ENCODE results near the gene CAPN3.
"Not testable (repeated sequence)": the region's sequence is repeated elsewhere in the genome, so short reads cannot be mapped to it uniquely, and the experiment has no call there.

DNA sequence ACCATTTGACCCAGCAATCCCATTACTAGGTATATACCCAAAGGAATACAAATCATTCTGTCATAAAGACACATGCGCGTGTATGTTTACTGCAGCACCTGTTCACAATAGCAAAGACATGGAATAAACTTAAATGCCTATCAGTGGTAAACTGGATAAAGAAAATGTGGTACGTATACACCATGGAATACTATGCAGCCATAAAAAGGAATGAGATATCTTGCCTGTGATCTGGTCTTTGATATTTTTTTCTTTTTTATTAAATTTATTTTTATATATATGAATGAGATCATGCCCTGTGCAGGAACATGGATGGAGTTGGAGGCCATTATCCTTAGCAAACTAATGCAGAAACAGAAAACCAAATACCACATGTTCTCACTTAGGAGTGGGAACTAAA, 22.2 kb upstream of the CAPN3 start:
- TF ChIP-seq, protein P1, sequence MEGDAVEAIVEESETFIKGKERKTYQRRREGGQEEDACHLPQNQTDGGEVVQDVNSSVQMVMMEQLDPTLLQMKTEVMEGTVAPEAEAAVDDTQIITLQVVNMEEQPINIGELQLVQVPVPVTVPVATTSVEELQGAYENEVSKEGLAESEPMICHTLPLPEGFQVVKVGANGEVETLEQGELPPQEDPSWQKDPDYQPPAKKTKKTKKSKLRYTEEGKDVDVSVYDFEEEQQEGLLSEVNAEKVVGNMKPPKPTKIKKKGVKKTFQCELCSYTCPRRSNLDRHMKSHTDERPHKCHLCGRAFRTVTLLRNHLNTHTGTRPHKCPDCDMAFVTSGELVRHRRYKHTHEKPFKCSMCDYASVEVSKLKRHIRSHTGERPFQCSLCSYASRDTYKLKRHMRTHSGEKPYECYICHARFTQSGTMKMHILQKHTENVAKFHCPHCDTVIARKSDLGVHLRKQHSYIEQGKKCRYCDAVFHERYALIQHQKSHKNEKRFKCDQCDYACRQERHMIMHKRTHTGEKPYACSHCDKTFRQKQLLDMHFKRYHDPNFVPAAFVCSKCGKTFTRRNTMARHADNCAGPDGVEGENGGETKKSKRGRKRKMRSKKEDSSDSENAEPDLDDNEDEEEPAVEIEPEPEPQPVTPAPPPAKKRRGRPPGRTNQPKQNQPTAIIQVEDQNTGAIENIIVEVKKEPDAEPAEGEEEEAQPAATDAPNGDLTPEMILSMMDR (optimal IDR thresholded peaks at IDR 0.05 in 1 of 3, IDR thresholded peaks at IDR 0.05 in 1 of 3, conservative IDR thresholded peaks at IDR 0.05 in 1 of 3; ENCODE audit: extremely low read depth in 1 of 3, insufficient read depth in 2 of 3, low read length in 3 of 3), result not testable (repeated sequence)
- TF ChIP-seq EZH2 (IDR thresholded peaks at IDR 0.05; ENCODE audit: low read length), result not testable (repeated sequence)
